ENCODE results near the gene ANK2.

- TF ChIP-seq CTCF (IDR thresholded peaks at IDR 0.05; ENCODE audit: low read depth, low read length, missing input control), result no peak
- no peak for TF ChIP-seq SP1 (IDR thresholded peaks at IDR 0.05)
- no peak for TF ChIP-seq JUND (IDR thresholded peaks at IDR 0.05)
- TF ChIP-seq, protein P1, sequence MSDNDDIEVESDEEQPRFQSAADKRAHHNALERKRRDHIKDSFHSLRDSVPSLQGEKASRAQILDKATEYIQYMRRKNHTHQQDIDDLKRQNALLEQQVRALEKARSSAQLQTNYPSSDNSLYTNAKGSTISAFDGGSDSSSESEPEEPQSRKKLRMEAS (IDR thresholded peaks at IDR 0.05), result no peak
- TF ChIP-seq, protein P2, sequence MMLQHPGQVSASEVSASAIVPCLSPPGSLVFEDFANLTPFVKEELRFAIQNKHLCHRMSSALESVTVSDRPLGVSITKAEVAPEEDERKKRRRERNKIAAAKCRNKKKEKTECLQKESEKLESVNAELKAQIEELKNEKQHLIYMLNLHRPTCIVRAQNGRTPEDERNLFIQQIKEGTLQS (IDR thresholded peaks at IDR 0.05), result no peak
- no peak for TF ChIP-seq RXRA (IDR thresholded peaks at IDR 0.05)
- TF ChIP-seq FOXA1 (IDR thresholded peaks at IDR 0.05), result no peak
- TF ChIP-seq YY1 (IDR thresholded peaks at IDR 0.05), result no peak
- TF ChIP-seq RAD21 (IDR thresholded peaks at IDR 0.05), result no peak
- no peak for TF ChIP-seq REST (IDR thresholded peaks at IDR 0.05)
These were observed 287.1 kb downstream of the ANK2 start for GRCh38 chr4:113336556-113336955.

Data from liver (tissue), 3 donors.